Activated naive CD4-positive, alpha-beta T cell treated with anti-CD3 and anti-CD28 coated beads, Interleukin-2, amount 50 U/mL, for 72 hours (primary cell): ENCODE results near the gene PTPRD. TPM values are rescaled to one million over a fixed set of nuclear protein-coding genes. Genes with fewer than 3 reads are reported as not detected.

Experiments
- ATAC-seq, 2 donors: fragments of 150-1000 bp; cut with Tn5 transposase; 2 replicates each; pipeline ENCODE4 v1.10.0; 2021; ENCODE audit warnings: mild to moderate bottlenecking in 2 of 2, moderate library complexity in 2 of 2
- DNase-seq, 2 donors: peaks; one replicate each; pipeline ENCODE4 v3.0.0; 2021 to 2022; ENCODE audit warnings: low spot score in 2 of 2
- H3K27ac Mint-ChIP-seq, 2 donors: one replicate each; pipeline ENCODE4 v1.8.0; 2022; ENCODE audit warnings: mild to moderate bottlenecking in 2 of 2, mixed read lengths in 2 of 2
- H3K36me3 Mint-ChIP-seq, 2 donors: one replicate each; pipeline ENCODE4 v1.8.0; 2022; ENCODE audit warnings: mixed read lengths in 2 of 2
- H3K9me3 Mint-ChIP-seq, 2 donors: one replicate each; pipeline ENCODE4 v1.8.0; 2022; ENCODE audit warnings: mixed read lengths in 2 of 2
- total RNA-seq, 2 donors: library from RNA; stranded (reverse); gene quantifications; one replicate each; pipeline ENCODE4 v1.2.3, GENCODE V29; 2022

The PTPRD gene
- total RNA-seq, 2 donors from 2014 or later = not detected

- DNase-seq = no peak
- Mint-ChIP-seq H3K9me3 (peaks cover 5 to 13% of the 10 kb centered on the region in 2 donors), H3K36me3 (no peaks in the 10 kb centered on the region), H3K27ac (no peak overlapping the region)
- no peak for ATAC-seq
Observed at GRCh38 chr9:9565700-9566099, 1047.1 kb downstream of the PTPRD start.

GRCh38 chr9:9563817-9564216 is 1049.0 kb downstream of the PTPRD start:
- no peak for ATAC-seq
- H3K9me3 Mint-ChIP-seq = peaks cover 5 to 18% of the 10 kb centered on the region in 2 donors
- H3K36me3 Mint-ChIP-seq = no peaks in the 10 kb centered on the region
- no peak overlapping the region for H3K27ac Mint-ChIP-seq
- DNase-seq = no peak

GRCh38 chr9:9560382-9561035 is 1052.3 kb downstream of the PTPRD start:
- no peak for ATAC-seq
- Mint-ChIP-seq H3K9me3 (peaks cover 5 to 18% of the 10 kb centered on the region in 2 donors), H3K27ac (no peak overlapping the region), H3K36me3 (no peaks in the 10 kb centered on the region)
- DNase-seq = no peak

- no peak for DNase-seq
- no peak for ATAC-seq
- H3K9me3 Mint-ChIP-seq = peaks cover 5 to 18% of the 10 kb centered on the region in 2 donors
- H3K27ac Mint-ChIP-seq = no peak overlapping the region
- H3K36me3 Mint-ChIP-seq = no peaks in the 10 kb centered on the region
Observed at GRCh38 chr9:9558907-9559306, 1053.9 kb downstream of the PTPRD start.

GRCh38 chr9:9557804-9558334 is 1054.9 kb downstream of the PTPRD start:
- ATAC-seq = no peak

GRCh38 chr9:9556865-9557803 is 1055.7 kb downstream of the PTPRD start:
- H3K36me3 Mint-ChIP-seq = no peaks in the 10 kb centered on the region
- ATAC-seq (no peak), DNase-seq (no peak)
- H3K9me3 Mint-ChIP-seq = peaks cover 0 to 12% of the 10 kb centered on the region in 2 donors
- no peak overlapping the region for H3K27ac Mint-ChIP-seq

More at GRCh38 chr9:9557804-9558334, 1054.9 kb downstream of the PTPRD start:
- H3K9me3 Mint-ChIP-seq = peaks cover 5 to 18% of the 10 kb centered on the region in 2 donors
- H3K27ac Mint-ChIP-seq = no peak overlapping the region
- no peaks in the 10 kb centered on the region for H3K36me3 Mint-ChIP-seq
- DNase-seq = no peak

- ATAC-seq (no peak), DNase-seq (no peak)
- Mint-ChIP-seq H3K27ac (no peak overlapping the region), H3K36me3 (no peaks in the 10 kb centered on the region), H3K9me3 (no peaks in the 10 kb centered on the region)
Observed at GRCh38 chr9:9552665-9553064, 1060.1 kb downstream of the PTPRD start.

- peaks cover 12 to 16% of the 10 kb centered on the region in 2 donors for H3K9me3 Mint-ChIP-seq
- ATAC-seq (no peak), DNase-seq (no peak)
- no peak overlapping the region for H3K27ac Mint-ChIP-seq
- no peaks in the 10 kb centered on the region for H3K36me3 Mint-ChIP-seq
Observed at GRCh38 chr9:9538766-9539165, 1074.0 kb downstream of the PTPRD start.

- Mint-ChIP-seq H3K27ac (no peak overlapping the region), H3K36me3 (no peaks in the 10 kb centered on the region), H3K9me3 (peaks cover 12 to 16% of the 10 kb centered on the region in 2 donors)
- DNase-seq (no peak), ATAC-seq (no peak)
Observed at GRCh38 chr9:9538356-9538755, 1074.4 kb downstream of the PTPRD start.

GRCh38 chr9:9536523-9536922 is 1076.3 kb downstream of the PTPRD start:
- ATAC-seq (no peak), DNase-seq (no peak)
- Mint-ChIP-seq H3K9me3 (peaks cover 10 to 11% of the 10 kb centered on the region in 2 donors), H3K36me3 (no peaks in the 10 kb centered on the region), H3K27ac (no peak overlapping the region)

GRCh38 chr9:9523476-9524139 is 1089.2 kb downstream of the PTPRD start:
- Mint-ChIP-seq H3K9me3 (peaks cover 3 to 6% of the 10 kb centered on the region in 2 donors), H3K36me3 (no peaks in the 10 kb centered on the region), H3K27ac (no peak overlapping the region)
- ATAC-seq (no peak), DNase-seq (no peak)

- peaks cover 0 to 3% of the 10 kb centered on the region in 2 donors for H3K9me3 Mint-ChIP-seq
- ATAC-seq (no peak), DNase-seq (no peak)
- no peaks in the 10 kb centered on the region for H3K36me3 Mint-ChIP-seq
- no peak overlapping the region for H3K27ac Mint-ChIP-seq
Observed at GRCh38 chr9:9522406-9522805, 1090.4 kb downstream of the PTPRD start.

- Mint-ChIP-seq H3K36me3 (no peaks in the 10 kb centered on the region), H3K27ac (no peak overlapping the region)
Observed at GRCh38 chr9:9521033-9521779, 1091.6 kb downstream of the PTPRD start.

GRCh38 chr9:9504869-9505268 is 1107.9 kb downstream of the PTPRD start:
- no peak for DNase-seq
- no peak for ATAC-seq
- Mint-ChIP-seq H3K36me3 (no peaks in the 10 kb centered on the region), H3K9me3 (peaks cover 0 to 10% of the 10 kb centered on the region in 2 donors), H3K27ac (no peak overlapping the region)

More at GRCh38 chr9:9521033-9521779, 1091.6 kb downstream of the PTPRD start:
- ATAC-seq = no peak
- peaks cover 0 to 3% of the 10 kb centered on the region in 2 donors for H3K9me3 Mint-ChIP-seq
- no peak for DNase-seq

- DNase-seq (no peak), ATAC-seq (no peak)
- H3K9me3 Mint-ChIP-seq = peaks cover 21 to 26% of the 10 kb centered on the region in 2 donors
- no peaks in the 10 kb centered on the region for H3K36me3 Mint-ChIP-seq
- no peak overlapping the region for H3K27ac Mint-ChIP-seq
Observed at GRCh38 chr9:9499546-9499945, 1113.3 kb downstream of the PTPRD start.

GRCh38 chr9:9498846-9499245 is 1114.0 kb downstream of the PTPRD start:
- DNase-seq (no peak), ATAC-seq (no peak)
- H3K27ac Mint-ChIP-seq = no peak overlapping the region
- peaks cover 26 to 29% of the 10 kb centered on the region in 2 donors for H3K9me3 Mint-ChIP-seq
- H3K36me3 Mint-ChIP-seq = peaks cover 0 to 5% of the 10 kb centered on the region in 2 donors
